Astrocyte of the cerebellum (primary cell): Measurements from ENCODE around the gene B4GALNT3.

ENCODE experiments used
- DNase-seq: peaks from one replicate; pipeline ENCODE4 v3.0.0-alpha.2; 2011; ENCODE audit warnings: low read depth
- H3K4me3 ChIP-seq: 2 replicates; pipeline ENCODE4 v1.5.1; 2011; ENCODE audit warnings: mild to moderate bottlenecking, low read depth, low read length, moderate library complexity
- in situ Hi-C: cut with HindIII; loops from 2 replicates; pipeline ENCODE4 v1.10.0; 2017; ENCODE audit warnings: low sequenced_read_pairs
- TF ChIP-seq, protein P1 (sequence below): IDR thresholded peaks from 2 replicates; pipeline ENCODE4 v1.5.1; 2012; ENCODE audit warnings: low read length, low read depth, moderate library complexity, mild to moderate bottlenecking; ENCODE audit errors: missing control alignments

B4GALNT3 gene

DNA sequence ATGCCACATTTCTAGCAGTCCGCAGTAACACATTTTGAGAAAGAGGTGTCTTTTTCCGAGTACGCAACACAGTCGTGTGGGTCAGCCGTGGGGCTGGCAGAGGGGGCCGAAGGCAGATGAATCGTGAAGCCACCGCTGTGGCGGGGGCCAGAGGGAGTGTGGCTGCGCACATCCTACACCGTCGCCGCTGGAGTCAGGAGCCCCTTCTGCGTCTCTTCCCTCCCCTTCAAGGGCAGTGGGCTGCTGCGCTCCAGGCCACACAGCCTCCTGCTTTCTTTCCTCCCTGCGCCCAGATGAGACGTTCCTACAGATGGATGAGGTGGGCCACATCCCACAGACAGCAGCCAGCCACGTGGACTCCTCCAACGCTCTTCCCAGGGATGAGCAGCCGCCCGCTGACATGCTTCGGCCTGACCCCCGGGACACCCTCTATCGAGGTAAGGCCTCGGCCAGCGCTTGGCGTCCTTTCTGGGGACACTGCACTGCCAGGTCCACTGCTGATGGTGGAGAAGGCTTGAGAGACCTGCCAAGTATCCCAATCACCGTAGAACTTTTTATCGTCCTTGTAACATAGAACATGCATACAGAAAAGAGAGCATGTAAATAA lies 89.8 kb downstream of the B4GALNT3 start:
- in situ Hi-C loops, result no loop called here
- TF ChIP-seq, protein P1, sequence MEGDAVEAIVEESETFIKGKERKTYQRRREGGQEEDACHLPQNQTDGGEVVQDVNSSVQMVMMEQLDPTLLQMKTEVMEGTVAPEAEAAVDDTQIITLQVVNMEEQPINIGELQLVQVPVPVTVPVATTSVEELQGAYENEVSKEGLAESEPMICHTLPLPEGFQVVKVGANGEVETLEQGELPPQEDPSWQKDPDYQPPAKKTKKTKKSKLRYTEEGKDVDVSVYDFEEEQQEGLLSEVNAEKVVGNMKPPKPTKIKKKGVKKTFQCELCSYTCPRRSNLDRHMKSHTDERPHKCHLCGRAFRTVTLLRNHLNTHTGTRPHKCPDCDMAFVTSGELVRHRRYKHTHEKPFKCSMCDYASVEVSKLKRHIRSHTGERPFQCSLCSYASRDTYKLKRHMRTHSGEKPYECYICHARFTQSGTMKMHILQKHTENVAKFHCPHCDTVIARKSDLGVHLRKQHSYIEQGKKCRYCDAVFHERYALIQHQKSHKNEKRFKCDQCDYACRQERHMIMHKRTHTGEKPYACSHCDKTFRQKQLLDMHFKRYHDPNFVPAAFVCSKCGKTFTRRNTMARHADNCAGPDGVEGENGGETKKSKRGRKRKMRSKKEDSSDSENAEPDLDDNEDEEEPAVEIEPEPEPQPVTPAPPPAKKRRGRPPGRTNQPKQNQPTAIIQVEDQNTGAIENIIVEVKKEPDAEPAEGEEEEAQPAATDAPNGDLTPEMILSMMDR, result no peak
- H3K4me3 ChIP-seq, result no peak overlapping the region
- no peak for DNase-seq

DNA sequence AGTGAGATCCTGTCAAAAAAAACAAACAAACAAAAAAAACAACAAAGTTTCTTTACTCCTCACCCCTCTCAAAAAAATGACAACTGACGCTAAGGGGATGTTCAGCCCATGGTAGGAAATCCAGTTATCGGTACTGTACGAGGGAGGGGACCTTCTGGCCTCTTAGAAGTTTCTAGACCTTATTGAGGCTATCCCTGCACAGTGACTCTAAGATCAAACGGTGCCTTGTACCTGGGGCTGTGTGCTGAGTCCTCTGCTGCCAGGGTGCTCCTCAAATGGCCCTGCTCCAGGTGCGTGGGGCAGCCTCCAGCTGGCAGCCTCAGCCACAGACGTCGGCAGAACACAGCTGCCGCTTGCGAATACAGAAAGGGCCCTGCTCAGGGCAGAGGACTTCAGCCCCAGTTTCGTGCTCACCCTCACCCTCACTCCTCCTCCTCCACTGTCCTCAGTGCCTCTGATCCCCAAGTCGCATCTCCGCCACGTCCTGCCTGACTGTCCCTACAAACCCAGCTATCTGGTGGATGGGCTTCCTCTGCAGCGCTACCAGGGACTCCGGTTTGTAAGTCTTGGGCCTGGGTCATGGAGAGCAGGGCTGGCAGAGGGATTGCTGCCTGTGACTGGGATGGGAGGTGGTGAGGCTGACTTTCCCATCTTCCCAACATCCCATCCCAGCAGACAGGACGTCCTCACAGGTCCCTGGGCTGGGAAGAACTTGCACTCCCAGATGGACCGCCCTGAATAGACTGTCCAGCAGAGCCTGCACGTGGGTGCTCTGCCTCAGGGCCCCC lies 90.9 kb downstream of the B4GALNT3 start:
- no peak for DNase-seq
- no peak overlapping the region for H3K4me3 ChIP-seq
- TF ChIP-seq, protein P1, result no peak
- in situ Hi-C loops, result no loop called here

GRCh38 chr12:552466-552865 lies 92.7 kb downstream of the B4GALNT3 start:
- no peak for DNase-seq
- in situ Hi-C loops, result no loop called here
- H3K4me3 ChIP-seq, result no peak overlapping the region
- TF ChIP-seq, protein P1, result no peak

DNA sequence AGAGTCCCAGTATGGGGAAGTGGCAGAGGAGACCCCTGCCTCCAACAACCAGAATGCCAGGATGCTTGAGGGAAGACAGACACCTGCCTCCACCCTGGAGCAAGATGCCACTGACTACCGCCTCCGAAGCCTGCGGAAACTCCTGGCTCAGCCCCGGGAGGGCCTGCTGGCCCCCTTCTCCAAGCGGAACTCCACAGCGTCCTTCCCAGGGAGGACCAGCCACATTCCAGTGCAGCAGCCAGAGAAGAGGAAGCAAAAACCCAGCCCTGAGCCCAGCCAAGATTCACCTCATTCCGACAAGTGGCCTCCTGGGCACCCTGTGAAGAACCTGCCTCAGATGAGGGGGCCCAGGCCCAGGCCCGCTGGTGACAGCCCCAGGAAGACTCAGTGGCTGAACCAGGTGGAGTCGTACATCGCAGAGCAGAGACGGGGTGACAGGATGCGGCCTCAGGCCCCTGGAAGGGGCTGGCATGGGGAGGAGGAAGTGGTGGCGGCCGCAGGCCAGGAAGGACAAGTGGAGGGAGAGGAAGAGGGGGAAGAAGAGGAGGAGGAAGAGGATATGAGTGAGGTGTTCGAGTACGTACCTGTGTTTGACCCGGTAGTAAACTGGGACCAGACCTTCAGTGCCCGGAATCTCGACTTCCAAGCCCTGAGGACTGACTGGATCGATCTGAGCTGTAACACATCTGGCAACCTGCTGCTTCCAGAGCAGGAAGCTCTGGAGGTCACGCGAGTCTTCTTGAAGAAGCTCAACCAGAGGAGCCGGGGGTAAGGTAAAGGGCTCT lies 93.7 kb downstream of the B4GALNT3 start:
- no peak overlapping the region for H3K4me3 ChIP-seq
- TF ChIP-seq, protein P1, result no peak
- in situ Hi-C loops, result no loop called here
- DNase-seq, result no peak

DNA sequence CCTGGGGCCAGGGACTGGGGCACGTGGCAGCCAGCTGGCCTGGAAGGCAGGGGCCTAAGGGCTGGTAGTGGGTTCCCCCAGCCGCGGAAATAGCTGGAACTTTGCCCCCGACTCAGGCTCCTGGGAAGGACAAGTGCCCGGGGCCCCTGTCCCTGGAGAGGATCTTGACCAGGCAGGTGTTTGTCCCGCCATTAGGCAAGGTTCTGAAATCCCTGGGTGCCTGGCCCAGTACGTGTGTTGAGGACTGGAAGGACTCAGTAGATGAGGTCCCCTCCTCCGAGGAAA lies 94.2 kb downstream of the B4GALNT3 start:
- no peak overlapping the region for H3K4me3 ChIP-seq
- DNase-seq, result no peak
- TF ChIP-seq, protein P1, result no peak
- in situ Hi-C loops, result no loop called here

- in situ Hi-C loops, result no loop called here
- TF ChIP-seq, protein P1, result no peak
- no peak overlapping the region for H3K4me3 ChIP-seq
- no peak for DNase-seq
These were observed 96.8 kb downstream of the B4GALNT3 start for GRCh38 chr12:556498-556897.
